ENCODE results near the gene TRIM44.

DNA sequence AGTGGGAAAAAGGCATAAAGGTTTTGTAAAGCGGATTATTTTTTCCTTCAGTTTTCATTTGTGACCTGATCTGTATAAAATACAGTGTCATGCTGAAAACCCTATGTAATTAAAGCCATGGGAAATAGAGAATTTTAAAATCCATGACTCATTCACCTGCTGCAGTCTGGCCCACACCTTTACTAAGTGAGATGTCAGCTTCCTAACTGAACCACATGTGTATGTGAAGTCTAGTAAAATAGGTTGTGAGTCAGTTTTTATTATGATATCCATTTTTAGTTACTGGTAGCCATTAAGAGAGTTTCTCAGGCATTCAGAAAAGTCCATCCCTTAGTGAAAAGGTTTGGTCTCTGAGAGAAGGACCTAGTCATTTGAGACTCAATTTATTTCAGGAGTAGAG, 60.9 kb downstream of the TRIM44 start:
- TF ChIP-seq POLR2A (IDR thresholded peaks at IDR 0.05), result no peak
- no peak for TF ChIP-seq CTCF (IDR thresholded peaks at IDR 0.05)
- TF ChIP-seq EP300 (IDR thresholded peaks at IDR 0.05), result no peak
- no peak for TF ChIP-seq POLR2AphosphoS5 (IDR thresholded peaks at IDR 0.05)
